NT2/D1 (cell line): ENCODE measurements around the gene LRCOL1.

Experiments
- SUZ12 ChIP-seq: IDR thresholded peaks from 2 replicates; pipeline ENCODE4 v1.6.1; 2011; ENCODE audit not compliant: insufficient read length, insufficient read depth; ENCODE audit errors: extremely low read depth
- ZNF274 ChIP-seq: IDR thresholded peaks from 2 replicates; pipeline ENCODE4 v1.6.1; 2011; ENCODE audit warnings: mild to moderate bottlenecking, low read depth, low read length

- TF ChIP-seq SUZ12, result no peak
- TF ChIP-seq ZNF274, result no peak
Measured at GRCh38 chr12:132586929-132587328, 23.5 kb downstream of the LRCOL1 start.
